GM12875 (cell line): Measurements from ENCODE around the gene F7.

Experiments
- H3K4me3 ChIP-seq: one replicate; pipeline ENCODE4 v1.5.1; 2011; ENCODE audit warnings: low read depth, low read length, control low read depth
- CTCF ChIP-seq: IDR thresholded peaks from 2 replicates; pipeline ENCODE4 v1.5.1; 2011; ENCODE audit warnings: low read depth, mild to moderate bottlenecking, control low read depth, inconsistent platforms, low read length, moderate library complexity, borderline replicate concordance; ENCODE audit not compliant: insufficient read depth

Gene F7

GRCh38 chr13:113150550-113151365 lies 45.2 kb downstream of the F7 start:
- no peak overlapping the region for H3K4me3 ChIP-seq
- no peak for TF ChIP-seq CTCF

- no peak overlapping the region for H3K4me3 ChIP-seq
- TF ChIP-seq CTCF, result no peak
Measured at GRCh38 chr13:113151745-113152690, 46.4 kb downstream of the F7 start.

- no peak overlapping the region for H3K4me3 ChIP-seq
- no peak for TF ChIP-seq CTCF
Measured at GRCh38 chr13:113152691-113152983, 47.0 kb downstream of the F7 start.

- TF ChIP-seq CTCF, result no peak
- peak overlapping the region; percentile 26 for H3K4me3 ChIP-seq
Measured at GRCh38 chr13:113152984-113153809, 47.6 kb downstream of the F7 start.

GRCh38 chr13:113153810-113154748 lies 48.5 kb downstream of the F7 start:
- H3K4me3 ChIP-seq, result peak overlapping the region; percentile 26
- no peak for TF ChIP-seq CTCF

- no peak overlapping the region for H3K4me3 ChIP-seq
- TF ChIP-seq CTCF, result no peak
Measured at GRCh38 chr13:113155201-113155600, 49.6 kb downstream of the F7 start.
